ENCODE measurements around the gene RFXAP. TPM values are rescaled to one million over a fixed set of nuclear protein-coding genes. Genes with fewer than 3 reads are reported as not detected.

RFXAP gene
- total RNA-seq, 2 donors from 2014 or later = 6.8 to 7.2 TPM

DNA sequence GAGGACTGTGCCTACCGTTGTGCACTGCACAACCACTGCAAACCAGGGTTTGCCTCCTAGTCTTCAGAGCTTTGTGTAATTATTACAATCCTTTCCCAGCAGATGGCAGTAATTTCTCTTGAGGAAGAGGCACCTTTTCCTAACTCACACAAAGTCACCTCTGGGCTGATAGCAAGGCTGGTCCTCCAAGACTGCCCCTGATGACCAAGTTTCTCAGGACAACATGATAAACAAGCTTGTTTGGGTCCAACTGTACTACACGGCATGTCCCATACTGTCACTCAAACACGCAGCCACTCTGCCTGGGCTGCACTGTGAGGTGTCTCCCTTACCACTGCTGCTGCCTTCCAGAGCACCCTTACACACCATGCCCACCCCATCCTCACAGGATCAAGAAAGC, 39.3 kb downstream of the RFXAP start:
- no peak for DNase-seq (ENCODE audit: low spot score)
- intact Hi-C loops (cut with DNase I) = no loop called here

- intact Hi-C loops (cut with DNase I) = no loop called here
- DNase-seq (ENCODE audit: low spot score) = no peak
Observed at GRCh38 chr13:36859259-36859658, 40.2 kb downstream of the RFXAP start.

DNA sequence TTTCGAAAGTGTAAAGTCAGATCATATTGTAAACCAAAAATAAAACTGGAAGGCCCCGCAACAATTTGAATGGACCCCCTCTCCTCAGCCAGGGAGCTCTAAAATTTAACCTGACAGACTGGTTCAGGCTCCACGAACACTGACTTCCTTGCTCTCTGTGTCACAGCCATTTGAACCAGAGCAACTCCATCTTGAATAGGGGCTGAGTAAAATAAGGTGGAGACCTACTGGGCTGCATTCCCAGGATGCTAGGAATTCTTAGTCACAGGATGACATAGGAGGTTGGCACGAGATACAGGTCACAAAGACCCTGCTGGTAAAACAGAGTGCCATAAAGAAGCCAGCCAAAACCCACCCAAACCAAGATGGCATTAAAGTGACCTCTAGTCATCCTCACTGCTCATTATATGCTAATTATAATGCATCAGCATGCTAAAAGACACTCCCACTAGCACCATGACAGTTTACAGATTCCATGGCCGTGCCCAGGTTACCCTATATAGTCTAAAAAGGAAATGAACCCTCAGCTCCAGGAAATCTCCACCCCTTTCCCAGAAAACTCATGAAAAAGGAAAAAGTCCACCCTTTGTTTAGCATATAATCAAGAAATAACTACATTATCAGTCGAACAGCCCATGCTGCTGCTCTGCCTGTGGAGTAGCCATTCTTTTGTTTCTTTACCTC, 43.1 kb downstream of the RFXAP start:
- intact Hi-C loops (cut with DNase I) = no loop called here
- no peak for DNase-seq (ENCODE audit: low spot score)

GRCh38 chr13:36862722-36863121, 43.7 kb downstream of the RFXAP start:
- intact Hi-C loops (cut with DNase I) = no loop called here
- DNase-seq (ENCODE audit: low spot score) = no peak

- intact Hi-C loops (cut with DNase I) = no loop called here
- DNase-seq (ENCODE audit: low spot score) = no peak
Observed at GRCh38 chr13:36865265-36865664, 46.2 kb downstream of the RFXAP start.

DNA sequence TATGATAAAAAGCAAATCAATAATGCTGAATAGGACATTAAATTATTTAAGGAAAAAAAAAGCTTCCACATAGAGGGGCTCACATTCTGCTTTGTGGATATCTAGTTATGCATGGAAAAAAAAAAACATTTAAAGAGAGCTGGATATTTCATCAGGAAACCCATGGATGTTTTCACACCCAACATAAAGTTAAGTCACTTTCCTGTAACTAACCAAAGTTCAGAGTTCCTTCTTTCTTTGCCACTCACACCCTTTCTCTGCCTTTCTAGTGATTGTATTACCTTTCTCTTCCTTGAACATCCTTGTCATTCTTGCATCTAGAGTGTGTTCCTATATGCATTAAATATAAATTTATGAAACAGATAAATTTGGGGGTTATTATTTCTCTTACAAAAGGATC, 47.2 kb downstream of the RFXAP start:
- intact Hi-C loops (cut with DNase I) = no loop called here
- no peak for DNase-seq (ENCODE audit: low spot score)

DNA sequence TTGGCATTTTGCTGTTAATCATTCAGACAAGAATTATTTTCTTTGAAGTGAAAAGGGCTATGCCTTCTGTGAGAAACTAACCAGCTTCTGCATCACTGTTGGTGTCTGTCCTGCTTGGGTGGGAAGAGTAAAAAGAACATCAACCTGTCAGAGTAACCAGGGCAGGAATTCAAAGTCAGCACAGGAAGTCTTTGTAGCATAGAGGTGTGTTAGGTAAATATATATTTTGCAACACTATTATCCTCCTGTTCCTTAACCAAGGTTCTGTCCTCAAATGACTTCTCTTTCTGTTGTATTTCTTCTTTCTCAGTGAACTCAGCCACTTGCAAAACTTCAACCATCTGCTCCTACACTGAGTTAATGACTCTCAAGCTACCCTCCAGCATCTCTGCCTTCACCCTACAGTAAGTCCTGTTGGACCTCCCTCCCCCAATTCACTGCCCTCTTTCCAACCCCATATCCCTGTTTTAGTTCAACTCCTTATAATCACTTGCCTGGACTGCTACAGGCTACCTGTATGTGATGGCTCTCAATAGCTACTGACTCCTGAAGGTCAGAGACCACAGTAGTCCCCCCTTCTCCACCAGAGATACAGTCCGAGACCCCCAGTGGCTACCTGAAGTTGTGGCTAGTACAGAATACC, 51.1 kb downstream of the RFXAP start:
- DNase-seq (ENCODE audit: low spot score) = no peak
- intact Hi-C loops (cut with DNase I) = no loop called here

DNA sequence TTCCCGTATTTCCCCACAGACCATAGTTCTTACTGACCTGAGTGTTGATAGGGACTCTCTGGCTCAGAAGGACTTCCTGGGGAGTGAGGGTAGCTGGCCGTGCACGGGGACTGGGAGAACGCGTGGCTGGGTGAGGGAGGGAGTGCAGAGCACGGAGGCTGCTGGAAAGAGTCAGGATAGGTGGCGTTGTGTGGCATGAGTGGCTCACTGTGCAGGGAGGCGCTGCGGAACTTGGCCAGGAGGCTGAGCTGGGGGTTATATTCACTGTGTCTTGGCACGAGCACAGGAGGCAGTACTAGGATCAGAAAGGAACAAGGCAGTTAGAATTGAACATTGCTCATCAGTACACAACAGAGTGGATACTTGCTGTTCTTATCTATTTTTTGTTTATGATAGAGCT, 53.6 kb downstream of the RFXAP start:
- no peak for DNase-seq (ENCODE audit: low spot score)
- intact Hi-C loops (cut with DNase I) = no loop called here

DNA sequence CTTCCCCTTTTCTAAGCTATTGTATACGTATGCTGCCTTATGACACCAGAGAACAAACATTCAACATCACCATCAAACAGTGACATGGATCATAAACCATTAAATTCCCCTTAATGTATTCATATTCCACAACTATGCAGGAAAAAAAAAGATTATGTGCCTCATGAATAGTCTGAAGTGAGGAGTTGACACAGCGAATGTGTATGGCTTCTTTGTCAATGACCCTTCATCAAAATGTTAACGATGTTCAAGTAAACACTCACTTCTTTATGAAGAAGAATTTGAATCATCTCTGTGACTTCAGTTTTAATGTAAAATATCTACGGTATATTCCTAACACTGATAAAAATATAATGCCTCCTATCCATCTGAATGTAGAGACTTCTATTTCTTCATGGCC, 56.4 kb downstream of the RFXAP start:
- DNase-seq (ENCODE audit: low spot score) = no peak
- intact Hi-C loops (cut with DNase I) = no loop called here

GRCh38 chr13:36875961-36876360, 56.9 kb downstream of the RFXAP start:
- intact Hi-C loops (cut with DNase I) = no loop called here
- no peak for DNase-seq (ENCODE audit: low spot score)

Other genes with a start within 250 kb of the RFXAP start
- gene SERTM1, start 145.2 kb upstream of the RFXAP start, total RNA-seq = 1 to 10 TPM in 1 of 2 donors, under 1 TPM in 1; 0.48 to 4.3 TPM
- gene SMAD9, start 101.0 kb downstream of the RFXAP start, total RNA-seq = 10 to 100 TPM; 10.0 to 14.2 TPM
- gene ALG5, start 180.1 kb downstream of the RFXAP start, total RNA-seq = 10 to 100 TPM; 25.7 to 33.3 TPM
- 10 to 100 TPM; 31.7 to 32.7 TPM for gene EXOSC8, start 181.6 kb downstream of the RFXAP start, total RNA-seq
- gene SUPT20H, start 240.5 kb downstream of the RFXAP start, total RNA-seq = 10 to 100 TPM; 40.4 to 44.4 TPM